A549 (cell line): Measurements from ENCODE around the gene PARP9. TPM values are rescaled to one million over a fixed set of nuclear protein-coding genes. Genes with fewer than 3 reads are reported as not detected.

Source experiments
- ATAC-seq, 2 experiments: fragments of 200-7000 bp in 1 of 2; fragments of >200 bp in 1 of 2; cut with Nextera tagmentation in 1 of 2; cut with Tn5 transposase in 1 of 2; 3 replicates each; pipeline versions ENCODE4 v1.8.0 to v1.9.1; 2018 to 2020; ENCODE audit warnings: mild to moderate bottlenecking in 1 of 2, moderate library complexity in 1 of 2
- CTCF ChIA-PET: fragments of 300-600 bp; sonication (Branson Sonifier 250); formaldehyde crosslinking; extraction: SDS; loops from one replicate; lab custom pipeline; 2021; ENCODE audit warnings: antibody characterized with exemption, inconsistent platforms; lab: Yijun Ruan, JAX
- POLR2A ChIA-PET: fragments of 350-600 bp; formaldehyde crosslinking; extraction: SDS; loops from one replicate; lab custom pipeline; 2021; ENCODE audit warnings: antibody characterized with exemption, inconsistent platforms; lab: Yijun Ruan, JAX
- DNase-seq, 2 experiments: peaks; one replicate each; pipeline versions ENCODE4 v3.0.0 to v3.0.0-alpha.2; 2011 to 2016; ENCODE audit warnings: low read depth in 1 of 2, low spot score in 1 of 2
- FAIRE-seq: peaks from 2 replicates; lab custom pipeline; 2011; peaks lifted over from hg19 to GRCh38; lab: Jason Lieb, UNC
- H3K27ac ChIP-seq, 2 experiments: fragments of >200 bp; sonication (Bioruptor Twin); formaldehyde crosslinking; 3 replicates each; pipeline ENCODE4 v1.5.1; 2016 to 2017
- H3K4me1 ChIP-seq: fragments of >200 bp; sonication (Bioruptor Twin); formaldehyde crosslinking; 3 replicates; pipeline ENCODE4 v1.6.1; 2016
- H3K4me2 ChIP-seq: fragments of >200 bp; sonication (Bioruptor Twin); formaldehyde crosslinking; 3 replicates; pipeline ENCODE4 v1.6.1; 2016
- H3K4me3 ChIP-seq: fragments of >200 bp; sonication (Bioruptor Twin); formaldehyde crosslinking; 3 replicates; pipeline ENCODE4 v1.5.1; 2016
- H3K9me3 ChIP-seq: fragments of >200 bp; sonication (Bioruptor Twin); formaldehyde crosslinking; 3 replicates; pipeline ENCODE4 v1.6.1; 2016
- ATOH8 ChIP-seq: fragments of 250-450 bp; sonication (Bioruptor Pico); IDR thresholded peaks from 2 replicates; pipeline ENCODE4 v1.5.0; 2020; ENCODE audit warnings: low read depth, mild to moderate bottlenecking, moderate library complexity
- BCL3 ChIP-seq: fragments of >200 bp; sonication (Bioruptor Twin); formaldehyde crosslinking; IDR thresholded peaks from 3 replicates; pipeline ENCODE4 v1.6.1; 2016
- BHLHE40 ChIP-seq: IDR thresholded peaks from 2 replicates; pipeline ENCODE4 v1.6.1; 2012; ENCODE audit warnings: low read depth, low read length, inconsistent platforms
- CEBPB ChIP-seq, 2 experiments: fragments of >200 bp in 1 of 2; sonication (Bioruptor Twin) in 1 of 2; formaldehyde crosslinking in 1 of 2; IDR thresholded peaks; 2 replicates each; pipeline ENCODE4 v1.6.1; 2012 to 2016
- CHD2 ChIP-seq: fragments of 150-350 bp; IDR thresholded peaks from 2 replicates; pipeline ENCODE4 v1.6.1; 2014; ENCODE audit warnings: low read length; ENCODE audit not compliant: partially characterized antibody
- EHF ChIP-seq: fragments of 250-450 bp; sonication (Bioruptor Pico); IDR thresholded peaks from 2 replicates; pipeline ENCODE4 v1.5.0; 2020; ENCODE audit warnings: mild to moderate bottlenecking
- EP300 ChIP-seq, 2 experiments: fragments of >200 bp; sonication (Bioruptor Twin); formaldehyde crosslinking; IDR thresholded peaks; 2 replicates in 1 of 2; 3 replicates in 1 of 2; pipeline ENCODE4 v1.6.1; 2016 to 2017
- ESRRA ChIP-seq: fragments of 150-350 bp; IDR thresholded peaks from 2 replicates; pipeline ENCODE4 v1.6.1; 2014; ENCODE audit warnings: mild to moderate bottlenecking, low read length, borderline replicate concordance
- FOSB ChIP-seq: fragments of 250-450 bp; sonication (Bioruptor Pico); IDR thresholded peaks from 2 replicates; pipeline ENCODE4 v1.5.0; 2020; ENCODE audit warnings: mild to moderate bottlenecking, moderate library complexity
- FOXS1 ChIP-seq: fragments of 250-450 bp; sonication (Bioruptor Pico); IDR thresholded peaks from 2 replicates; pipeline ENCODE4 v1.5.0; 2020; ENCODE audit warnings: mild to moderate bottlenecking, moderate library complexity
- HES2 ChIP-seq: fragments of >200 bp; sonication (Bioruptor Twin); formaldehyde crosslinking; IDR thresholded peaks from 2 replicates; pipeline ENCODE4 v1.6.1; 2016
- HEYL ChIP-seq: fragments of 250-450 bp; sonication (Bioruptor Pico); IDR thresholded peaks from 2 replicates; pipeline ENCODE4 v1.8.0; 2021; ENCODE audit warnings: mild to moderate bottlenecking, moderate library complexity
- HOXA7 ChIP-seq: fragments of 250-450 bp; sonication (Bioruptor Pico); IDR thresholded peaks from 2 replicates; pipeline ENCODE4 v1.5.0; 2020; ENCODE audit warnings: mild to moderate bottlenecking, moderate library complexity
- HOXB5 ChIP-seq: fragments of 250-450 bp; sonication (Bioruptor Pico); IDR thresholded peaks from 2 replicates; pipeline ENCODE4 v1.5.0; 2020; ENCODE audit warnings: mild to moderate bottlenecking, moderate library complexity
- JUN ChIP-seq, 2 experiments: fragments of >200 bp; sonication (Bioruptor Twin); formaldehyde crosslinking; IDR thresholded peaks; 2 replicates in 1 of 2; 3 replicates in 1 of 2; pipeline ENCODE4 v1.6.1; 2016 to 2017
- MAFK ChIP-seq: fragments of 450-650 bp; IDR thresholded peaks from 2 replicates; pipeline ENCODE4 v1.6.1; 2014; ENCODE audit not compliant: partially characterized antibody
- MAX ChIP-seq: IDR thresholded peaks from 2 replicates; pipeline ENCODE4 v1.6.1; 2012
- MAZ ChIP-seq: fragments of 150-350 bp; IDR thresholded peaks from 2 replicates; pipeline ENCODE4 v1.6.1; 2014; ENCODE audit warnings: antibody characterized with exemption, low read depth, low read length, borderline replicate concordance
- NFE2L2 ChIP-seq: fragments of 150-350 bp; conservative IDR thresholded peaks from 2 replicates; pipeline ENCODE4 v1.6.1; 2014; ENCODE audit warnings: low read length
- PBX3 ChIP-seq: IDR thresholded peaks from 2 replicates; pipeline ENCODE4 v1.6.1; 2012
- POLR2AphosphoS2 ChIP-seq: conservative IDR thresholded peaks from 2 replicates; pipeline ENCODE4 v1.6.1; 2012; ENCODE audit warnings: low read length, improper control_type of control experiment, inconsistent platforms
- RCOR1 ChIP-seq: fragments of 150-350 bp; IDR thresholded peaks from 2 replicates; pipeline ENCODE4 v1.6.1; 2014; ENCODE audit warnings: antibody characterized with exemption, low read length, low read depth
- REST ChIP-seq: fragments of 200-600 bp; sonication (generic); IDR thresholded peaks from 2 replicates; pipeline ENCODE4 v1.6.1; 2016; ENCODE audit warnings: antibody characterized with exemption, mild to moderate bottlenecking, moderate library complexity
- SMC3 ChIP-seq: fragments of >200 bp; sonication (Bioruptor Twin); formaldehyde crosslinking; IDR thresholded peaks from 3 replicates; pipeline ENCODE4 v1.6.1; 2018; ENCODE audit warnings: inconsistent platforms
- USF2 ChIP-seq: fragments of 450-650 bp; IDR thresholded peaks from 2 replicates; pipeline ENCODE4 v1.6.1; 2014; ENCODE audit warnings: antibody characterized with exemption
- ZC3H11A ChIP-seq: fragments of 450-650 bp; IDR thresholded peaks from 2 replicates; pipeline ENCODE4 v1.6.1; 2014; ENCODE audit warnings: antibody characterized with exemption, mild to moderate bottlenecking
- ZFP36 ChIP-seq: fragments of 450-650 bp; IDR thresholded peaks from 2 replicates; pipeline ENCODE4 v1.6.1; 2014; ENCODE audit warnings: borderline replicate concordance; ENCODE audit not compliant: partially characterized antibody
- ZNF302 ChIP-seq: fragments of 250-450 bp; sonication (Bioruptor Pico); IDR thresholded peaks from 2 replicates; pipeline ENCODE4 v1.9.0; 2021; ENCODE audit warnings: inconsistent platforms, mild to moderate bottlenecking, moderate library complexity
- ZSCAN20 ChIP-seq: fragments of 250-450 bp; sonication (Bioruptor Pico); IDR thresholded peaks from 2 replicates; pipeline ENCODE4 v1.8.0; 2022; ENCODE audit warnings: mild to moderate bottlenecking, moderate library complexity
- WGBS: methylation state at CpG from one replicate; pipeline ENCODE4 v1.1.6; 2017; ENCODE audit errors: missing lambda C conversion rate; 5-methylcytosine and 5-hydroxymethylcytosine counted together
- polyA plus RNA-seq, 4 experiments: library from polyadenylated mRNA; depleted of rRNA in 3 of 4; stranded (reverse); fragments of >200 nt; fragmentation: RNase III in 1 of 4; extraction: RNeasy Plus Mini Kit Qiagen cat#74134 plus additional on column Dnase treatment in 1 of 4; gene quantifications; 2 replicates in 3 of 4; 3 replicates in 1 of 4; pipeline ENCODE4 v1.2.3, GENCODE V29; 2011 to 2017

PARP9 gene
- polyA plus RNA-seq, 2 of the 4 experiments (the other 2 are of a cell fraction) = 4.5 to 12.6 TPM

- Histone ChIP-seq H3K4me1 (no peaks in the 10 kb centered on the region), H3K9me3 (peaks cover 25% of the 10 kb centered on the region), H3K4me3 (no peak overlapping the region), H3K4me2 (no peak overlapping the region), H3K27ac (no peak overlapping the region)
- ChIA-PET POLR2A (no interaction called here), CTCF (interaction anchor here (1.1 to 2.0 kb wide), 3 partner anchors 10 to 97 kb away, joined by 3 to 6 read pairs (median 5); no protein-coding TSS in a partner anchor)
- WGBS = 78% methylated on average over 1 of the region's 1 CpG
- TF ChIP-seq ZSCAN20 (no peak), NFE2L2 (no peak), MAX (no peak), ZC3H11A (no peak), HES2 (no peak), PBX3 (no peak), EHF (CRISPR knock-in tag) (no peak), HOXB5 (no peak)
- no peak for FAIRE-seq
- no peak for ATAC-seq
- no peak for DNase-seq
These were observed 18.3 kb upstream of the PARP9 start for GRCh38 chr3:122582390-122582789.

GRCh38 chr3:122581622-122582021 lies 17.5 kb upstream of the PARP9 start:
- H3K4me2 ChIP-seq = no peak overlapping the region
- FAIRE-seq = no peak
- no peak for ATAC-seq
- no peak for DNase-seq
- ChIA-PET CTCF (interaction anchor here (1.1 kb wide), 1 partner anchor 11 kb away, joined by 3 read pairs; no protein-coding TSS in a partner anchor), POLR2A (no interaction called here)
- peaks cover 25% of the 10 kb centered on the region for H3K9me3 ChIP-seq
- H3K4me3 ChIP-seq = no peak overlapping the region
- no peak for TF ChIP-seq ZFP36
- TF ChIP-seq RCOR1 = no peak
- TF ChIP-seq EP300 (IDR thresholded peaks at IDR 0.05) = no peak
- TF ChIP-seq EHF (CRISPR knock-in tag) = no peak
- no peak for TF ChIP-seq CEBPB (IDR thresholded peaks at IDR 0.05)
- no peak for TF ChIP-seq POLR2AphosphoS2
- no peak for TF ChIP-seq ESRRA
- TF ChIP-seq BCL3 = no peak
- no peak for TF ChIP-seq CHD2
- TF ChIP-seq FOXS1 (CRISPR knock-in tag) = no peak
- no peak for TF ChIP-seq FOSB (CRISPR knock-in tag)
- no peak for TF ChIP-seq USF2
- TF ChIP-seq JUN (IDR thresholded peaks at IDR 0.05) = no peak
- no peak for TF ChIP-seq ZSCAN20
- TF ChIP-seq HOXB5 = no peak
- TF ChIP-seq HOXA7 (CRISPR knock-in tag) = no peak
- TF ChIP-seq ZNF302 (CRISPR knock-in tag) = no peak
- TF ChIP-seq MAFK = no peak
- TF ChIP-seq MAZ = no peak
- no peaks in the 10 kb centered on the region for H3K4me1 ChIP-seq
- H3K27ac ChIP-seq = no peak overlapping the region
- WGBS = 60% methylated on average over 2 of the region's 2 CpGs

- FAIRE-seq = no peak
- Histone ChIP-seq H3K9me3 (peaks cover 25% of the 10 kb centered on the region), H3K27ac (no peak overlapping the region), H3K4me3 (no peak overlapping the region), H3K4me1 (no peaks in the 10 kb centered on the region), H3K4me2 (no peak overlapping the region)
- no peak for ATAC-seq
- CTCF ChIA-PET = no interaction called here
- DNase-seq = no peak
- POLR2A ChIA-PET = no interaction called here
- 50% methylated on average over 3 of the region's 3 CpGs for WGBS
- no peak for TF ChIP-seq BHLHE40
- no peak for TF ChIP-seq ATOH8 (CRISPR knock-in tag)
- no peak for TF ChIP-seq REST
- TF ChIP-seq HEYL (CRISPR knock-in tag) = no peak
- TF ChIP-seq FOXS1 (CRISPR knock-in tag) = no peak
- no peak for TF ChIP-seq SMC3
- TF ChIP-seq ESRRA = no peak
- TF ChIP-seq HOXB5 = no peak
- no peak for TF ChIP-seq ZFP36
These were observed 16.4 kb upstream of the PARP9 start for GRCh38 chr3:122580470-122580869.
